ENCODE data around the gene SUSD2. TPM values are rescaled to one million over a fixed set of nuclear protein-coding genes. Genes with fewer than 3 reads are reported as not detected.

Gene SUSD2
- total and polyA plus RNA-seq, 2 of the 8 experiments (the other 6 are each of a cell fraction or from before 2014, with no cell fraction given), result 2.0 to 4.8 TPM

DNA sequence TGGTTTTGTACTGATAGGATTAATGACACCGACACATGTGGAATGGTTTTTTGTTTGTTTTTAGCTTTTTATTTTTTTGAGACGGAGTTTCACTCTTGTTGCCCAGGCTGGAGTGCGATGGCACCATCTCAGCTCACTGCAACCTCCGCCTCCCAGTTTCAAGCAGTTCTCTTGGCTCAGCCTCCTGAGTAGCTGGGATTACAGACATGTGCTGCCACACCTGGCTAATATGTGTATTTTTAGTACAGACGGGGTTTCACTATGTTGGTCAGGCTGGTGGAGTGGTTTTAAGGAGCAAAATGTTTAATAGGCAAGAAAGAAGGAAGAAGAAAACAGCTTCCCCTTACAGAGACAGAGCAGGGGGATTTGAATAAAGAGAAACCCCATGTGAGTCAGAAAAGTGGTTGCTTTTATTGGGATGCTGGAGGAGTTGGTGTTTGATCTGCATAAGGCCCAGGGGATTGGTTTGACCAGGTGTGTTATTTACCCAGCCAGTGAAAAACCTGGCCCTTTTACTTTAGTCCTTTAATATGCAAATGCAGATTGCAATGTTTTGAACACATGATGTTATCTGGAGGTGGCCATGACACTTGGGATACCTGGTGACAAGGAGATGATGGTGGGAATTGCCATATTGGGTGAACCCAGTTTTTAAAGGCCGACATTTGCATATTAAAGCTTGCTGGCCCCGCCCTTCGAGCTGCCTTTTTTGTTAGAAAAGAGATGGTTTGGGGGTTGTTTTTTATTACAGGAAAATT lies 24.3 kb downstream of the SUSD2 start:
- DNase-seq (ENCODE audit: low read depth in 1 of 2, low spot score in 2 of 2) (no peak), FAIRE-seq (no peak)
- H2BK120ac ChIP-seq (replicated peaks; ENCODE audit: low read depth, low read length), result no peak overlapping the region
- no peak overlapping the region for H2BK5ac ChIP-seq (ENCODE audit: low read depth, low read length)
- H2BK12ac ChIP-seq (ENCODE audit: low read depth, low read length), result no peak overlapping the region
- H3K4me3 ChIP-seq (ENCODE audit: extremely low read depth in 1 of 4, insufficient read depth in 2 of 4, low read depth in 3 of 4, low read length in 4 of 4), result no peak overlapping the region
- H3K18ac ChIP-seq (ENCODE audit: extremely low read depth, low read length), result no peak overlapping the region
- H3K79me1 ChIP-seq (ENCODE audit: low read depth, low read length), result no peaks in the 10 kb centered on the region
- peaks cover 0 to 5% (median under 1%) of the 10 kb centered on the region in 4 experiments; a peak in 1 of 7 replicates for H3K4me1 ChIP-seq (replicated peaks in 1 of 4; ENCODE audit: control insufficient read depth in 3 of 4, insufficient read depth in 4 of 4, low read length in 3 of 4)
- no peaks in the 10 kb centered on the region for H3K79me2 ChIP-seq (ENCODE audit: control insufficient read depth in 1 of 2, insufficient read depth in 2 of 2, low read length in 2 of 2)
- no peak overlapping the region for H3K23ac ChIP-seq (ENCODE audit: insufficient read length)
- no peak overlapping the region for H4K5ac ChIP-seq (ENCODE audit: insufficient read length, low read depth, low read length)
- no peak overlapping the region for H2AFZ ChIP-seq (ENCODE audit: low read length)
- H3K9me3 ChIP-seq (ENCODE audit: insufficient read depth in 2 of 2, low read depth in 1 of 2, low read length in 1 of 2), result peaks cover 0 to 5% of the 10 kb centered on the region in 2 experiments; a peak in 2 of 4 replicates
- no peak overlapping the region for H4K91ac ChIP-seq (replicated peaks; ENCODE audit: insufficient read length, low read length)
- H4K8ac ChIP-seq (ENCODE audit: extremely low read depth, insufficient read depth, low read length), result no peak overlapping the region
- H3K4me2 ChIP-seq (ENCODE audit: insufficient read depth in 1 of 2, low read depth in 2 of 2, low read length in 2 of 2), result no peak overlapping the region
- CTCF ChIA-PET (ENCODE audit: partially characterized antibody), result interaction anchor here (1.3 to 1.6 kb wide), 3 partner anchors 15 to 49 kb away, joined by 3 to 7 read pairs (median 4); no protein-coding TSS in a partner anchor
- TF ChIP-seq BCL11A (IDR thresholded peaks at IDR 0.05; ENCODE audit: low read depth in 2 of 2, low read length in 2 of 2), result no peak
- TF ChIP-seq, protein P1, sequence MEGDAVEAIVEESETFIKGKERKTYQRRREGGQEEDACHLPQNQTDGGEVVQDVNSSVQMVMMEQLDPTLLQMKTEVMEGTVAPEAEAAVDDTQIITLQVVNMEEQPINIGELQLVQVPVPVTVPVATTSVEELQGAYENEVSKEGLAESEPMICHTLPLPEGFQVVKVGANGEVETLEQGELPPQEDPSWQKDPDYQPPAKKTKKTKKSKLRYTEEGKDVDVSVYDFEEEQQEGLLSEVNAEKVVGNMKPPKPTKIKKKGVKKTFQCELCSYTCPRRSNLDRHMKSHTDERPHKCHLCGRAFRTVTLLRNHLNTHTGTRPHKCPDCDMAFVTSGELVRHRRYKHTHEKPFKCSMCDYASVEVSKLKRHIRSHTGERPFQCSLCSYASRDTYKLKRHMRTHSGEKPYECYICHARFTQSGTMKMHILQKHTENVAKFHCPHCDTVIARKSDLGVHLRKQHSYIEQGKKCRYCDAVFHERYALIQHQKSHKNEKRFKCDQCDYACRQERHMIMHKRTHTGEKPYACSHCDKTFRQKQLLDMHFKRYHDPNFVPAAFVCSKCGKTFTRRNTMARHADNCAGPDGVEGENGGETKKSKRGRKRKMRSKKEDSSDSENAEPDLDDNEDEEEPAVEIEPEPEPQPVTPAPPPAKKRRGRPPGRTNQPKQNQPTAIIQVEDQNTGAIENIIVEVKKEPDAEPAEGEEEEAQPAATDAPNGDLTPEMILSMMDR (IDR thresholded peaks at IDR 0.05; ENCODE audit: control extremely low read depth in 1 of 3, insufficient read depth in 1 of 3, low read depth in 1 of 3, low read length in 3 of 3), result peak in 1 of 3 experiments; percentile 8; a peak in 2 of 4 replicates
- no peaks in the 10 kb centered on the region for H3K36me3 ChIP-seq (ENCODE audit: control insufficient read depth in 2 of 4, insufficient read depth in 4 of 4, low read length in 3 of 4)
- H3K9ac ChIP-seq (replicated peaks in 1 of 4; ENCODE audit: extremely low read depth in 1 of 4, low read depth in 3 of 4, low read length in 3 of 4), result no peak overlapping the region
- H3K14ac ChIP-seq (ENCODE audit: insufficient read length), result no peak overlapping the region
- no peak overlapping the region for H3K4ac ChIP-seq (replicated peaks; ENCODE audit: insufficient read length, low read depth, low read length)
- 80% methylated on average over 8 of the region's 8 CpGs; no CpG with 5 or more reads in 1 of the 2 experiments for WGBS, 2 experiments (ENCODE audit: extremely low coverage in 1 of 2, insufficient coverage in 1 of 2, insufficient read length in 1 of 2, insufficient replicate concordance in 2 of 2, low coverage in 1 of 2, low lambda C conversion rate in 2 of 2, missing lambda C conversion rate in 1 of 2)
- POLR2A ChIA-PET (ENCODE audit: partially characterized antibody), result no interaction called here
- no peaks in the 10 kb centered on the region for H3K23me2 ChIP-seq (ENCODE audit: low read depth, low read length)
- no peak overlapping the region for H3K27ac ChIP-seq (ENCODE audit: low read depth, low read length)
- H2AK5ac ChIP-seq (ENCODE audit: low read depth, low read length), result no peak overlapping the region
- H3K27me3 ChIP-seq (replicated peaks in 1 of 4; ENCODE audit: control insufficient read depth in 3 of 4, extremely low read depth in 1 of 4, insufficient read depth in 3 of 4, low read length in 3 of 4), result no peaks in the 10 kb centered on the region
- no peak overlapping the region for H2BK20ac ChIP-seq (ENCODE audit: low read length)
- H2BK15ac ChIP-seq (ENCODE audit: low read length), result no peak overlapping the region
- no peak overlapping the region for H3K56ac ChIP-seq (replicated peaks; ENCODE audit: insufficient read length, low read depth, low read length)
- no peaks in the 10 kb centered on the region for H4K20me1 ChIP-seq (replicated peaks in 1 of 2; ENCODE audit: control insufficient read depth in 1 of 2, insufficient read depth in 2 of 2, low read length in 2 of 2)
